ENCODE measurements around the gene ACSL3. TPM values are rescaled to one million over a fixed set of nuclear protein-coding genes. Genes with fewer than 3 reads are reported as not detected.

The ACSL3 gene
- total RNA-seq, 1 experiment from 2014 or later = 100 TPM

DNA sequence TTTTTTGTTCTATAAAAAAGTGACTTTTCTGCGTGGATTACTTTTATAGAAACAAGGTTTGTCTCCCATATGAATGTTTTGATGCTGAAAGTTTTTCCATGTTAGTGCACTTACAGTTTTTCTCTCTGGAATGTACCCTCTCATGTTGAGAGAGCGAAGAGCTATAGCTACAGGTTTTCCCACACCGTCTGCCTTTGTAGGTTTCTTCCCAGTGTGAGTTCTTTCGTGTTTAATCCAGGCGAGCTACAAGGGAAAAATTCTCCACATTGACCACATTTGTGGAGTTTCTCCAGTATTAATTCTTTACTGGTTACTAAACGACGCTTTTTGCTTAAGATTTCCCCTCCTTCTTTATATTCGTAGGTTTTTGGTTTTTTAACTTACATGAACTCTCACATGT is 85.1 kb downstream of the ACSL3 start:
- no peak for TF ChIP-seq ELF4 (CRISPR knock-in tag; IDR thresholded peaks at IDR 0.05; ENCODE audit: low read depth)
- no peak for TF ChIP-seq NR1H2 (CRISPR knock-in tag; IDR thresholded peaks at IDR 0.05)
- TF ChIP-seq, protein P1, sequence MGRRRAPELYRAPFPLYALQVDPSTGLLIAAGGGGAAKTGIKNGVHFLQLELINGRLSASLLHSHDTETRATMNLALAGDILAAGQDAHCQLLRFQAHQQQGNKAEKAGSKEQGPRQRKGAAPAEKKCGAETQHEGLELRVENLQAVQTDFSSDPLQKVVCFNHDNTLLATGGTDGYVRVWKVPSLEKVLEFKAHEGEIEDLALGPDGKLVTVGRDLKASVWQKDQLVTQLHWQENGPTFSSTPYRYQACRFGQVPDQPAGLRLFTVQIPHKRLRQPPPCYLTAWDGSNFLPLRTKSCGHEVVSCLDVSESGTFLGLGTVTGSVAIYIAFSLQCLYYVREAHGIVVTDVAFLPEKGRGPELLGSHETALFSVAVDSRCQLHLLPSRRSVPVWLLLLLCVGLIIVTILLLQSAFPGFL (CRISPR knock-in tag; IDR thresholded peaks at IDR 0.05; ENCODE audit: borderline replicate concordance) = no peak
- no peak for TF ChIP-seq GTF2I (CRISPR knock-in tag; conservative IDR thresholded peaks at IDR 0.05)
- TF ChIP-seq TEAD1 (CRISPR knock-in tag; IDR thresholded peaks at IDR 0.05) = no peak
- ChIA-PET POLR2A (no interaction called here), CTCF (interaction anchor here (0.9 to 1.5 kb wide), 2 partner anchors 14 to 239 kb away, joined by 3 to 5 read pairs; no protein-coding TSS in a partner anchor)
- no peaks in the 10 kb centered on the region; the same call in 1 of the 2 replicates for H3K36me3 Mint-ChIP-seq
- H3K27me3 Mint-ChIP-seq (ENCODE audit: low read depth) = no peaks in the 10 kb centered on the region
- no peak overlapping the region for H3K4me3 Mint-ChIP-seq
- no peak for ATAC-seq
- no peak for DNase-seq (ENCODE audit: low spot score)
- peaks cover 23% of the 10 kb centered on the region for H3K4me1 Mint-ChIP-seq
- H3K9me3 Mint-ChIP-seq = peaks cover 4% of the 10 kb centered on the region; the same call in 1 of the 2 replicates
- peak overlapping the region; percentile 83 for H3K27ac Mint-ChIP-seq

DNA sequence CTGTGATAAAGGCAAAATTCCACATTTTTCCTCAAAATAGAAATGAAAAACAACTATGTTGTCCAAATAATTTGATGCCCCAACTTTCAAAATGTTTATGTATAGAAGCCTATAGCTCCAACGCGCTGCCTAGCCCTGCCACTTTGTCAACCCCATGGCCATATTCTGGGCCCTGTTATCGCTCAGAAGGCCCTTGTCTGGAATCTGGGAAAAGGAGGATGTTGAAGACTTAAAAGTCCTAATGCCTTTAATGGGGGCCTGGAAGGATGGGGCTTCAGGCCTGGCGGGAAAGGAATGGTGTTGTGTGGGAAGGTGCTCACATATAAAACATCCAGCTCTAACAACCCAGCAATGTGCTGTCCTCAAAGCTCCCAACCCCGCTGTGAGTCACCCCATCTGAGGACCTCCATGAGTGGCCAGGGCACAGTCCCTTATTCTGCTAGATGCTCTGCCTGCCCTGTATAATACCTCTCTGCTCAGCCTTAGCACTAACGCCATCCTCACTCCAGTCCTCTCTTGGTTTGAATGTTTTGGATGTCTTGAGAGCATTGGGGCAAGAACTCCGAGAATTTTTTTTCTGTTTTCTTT is 86.0 kb downstream of the ACSL3 start:
- CTCF ChIA-PET = interaction anchor here (0.5 to 1.5 kb wide), 4 partner anchors 13 to 237 kb away, joined by 3 to 5 read pairs (median 4); no protein-coding TSS in a partner anchor
- ATAC-seq (peak; percentile 54), DNase-seq (ENCODE audit: low spot score) (no peak)
- no peaks in the 10 kb centered on the region for H3K27me3 Mint-ChIP-seq (ENCODE audit: low read depth)
- TF ChIP-seq MYBL2 (CRISPR knock-in tag; IDR thresholded peaks at IDR 0.05) = no peak
- peaks cover 23% of the 10 kb centered on the region for H3K4me1 Mint-ChIP-seq
- POLR2A ChIA-PET = interaction anchor here (0.7 kb wide), 1 partner anchor 97 kb away, joined by 4 read pairs; no protein-coding TSS in a partner anchor
- H3K36me3 Mint-ChIP-seq = no peaks in the 10 kb centered on the region
- H3K4me3 Mint-ChIP-seq = no peak overlapping the region
- no peak overlapping the region for H3K27ac Mint-ChIP-seq
- peaks cover 4% of the 10 kb centered on the region; the same call in 1 of the 2 replicates for H3K9me3 Mint-ChIP-seq

DNA sequence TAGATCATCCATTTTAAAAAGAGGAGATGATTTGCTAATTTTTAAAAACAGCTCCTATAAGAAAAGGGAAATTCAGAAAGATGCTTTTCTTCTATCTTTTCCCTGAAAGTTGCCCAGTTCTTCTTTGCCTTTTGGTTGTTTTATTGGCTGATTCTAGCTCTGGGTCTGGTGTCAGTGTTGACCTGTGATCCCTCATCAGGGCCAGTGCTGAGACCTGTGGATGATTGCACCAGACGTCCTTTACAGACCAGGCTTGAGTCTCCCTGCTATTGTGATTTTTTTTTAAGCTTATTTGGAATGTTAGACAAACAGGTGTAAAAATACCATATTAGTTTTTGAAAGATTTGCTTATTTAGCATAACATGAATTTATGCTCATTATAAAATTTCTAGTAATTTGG is 88.2 kb downstream of the ACSL3 start:
- ChIA-PET CTCF (no interaction called here), POLR2A (no interaction called here)
- H3K9me3 Mint-ChIP-seq = peaks cover 9% of the 10 kb centered on the region
- DNase-seq (ENCODE audit: low spot score) = no peak
- H3K27me3 Mint-ChIP-seq (ENCODE audit: low read depth) = no peaks in the 10 kb centered on the region
- no peak for TF ChIP-seq GRHL2 (CRISPR knock-in tag; IDR thresholded peaks at IDR 0.05; ENCODE audit: insufficient replicate concordance, severe bottlenecking)
- TF ChIP-seq, protein P2, sequence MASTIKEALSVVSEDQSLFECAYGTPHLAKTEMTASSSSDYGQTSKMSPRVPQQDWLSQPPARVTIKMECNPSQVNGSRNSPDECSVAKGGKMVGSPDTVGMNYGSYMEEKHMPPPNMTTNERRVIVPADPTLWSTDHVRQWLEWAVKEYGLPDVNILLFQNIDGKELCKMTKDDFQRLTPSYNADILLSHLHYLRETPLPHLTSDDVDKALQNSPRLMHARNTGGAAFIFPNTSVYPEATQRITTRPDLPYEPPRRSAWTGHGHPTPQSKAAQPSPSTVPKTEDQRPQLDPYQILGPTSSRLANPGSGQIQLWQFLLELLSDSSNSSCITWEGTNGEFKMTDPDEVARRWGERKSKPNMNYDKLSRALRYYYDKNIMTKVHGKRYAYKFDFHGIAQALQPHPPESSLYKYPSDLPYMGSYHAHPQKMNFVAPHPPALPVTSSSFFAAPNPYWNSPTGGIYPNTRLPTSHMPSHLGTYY (CRISPR knock-in tag; IDR thresholded peaks at IDR 0.05) = no peak
- H3K36me3 Mint-ChIP-seq = no peaks in the 10 kb centered on the region
- H3K4me3 Mint-ChIP-seq = no peak overlapping the region
- ATAC-seq = no peak
- no peak overlapping the region for H3K27ac Mint-ChIP-seq
- H3K4me1 Mint-ChIP-seq = peaks cover 21% of the 10 kb centered on the region

DNA sequence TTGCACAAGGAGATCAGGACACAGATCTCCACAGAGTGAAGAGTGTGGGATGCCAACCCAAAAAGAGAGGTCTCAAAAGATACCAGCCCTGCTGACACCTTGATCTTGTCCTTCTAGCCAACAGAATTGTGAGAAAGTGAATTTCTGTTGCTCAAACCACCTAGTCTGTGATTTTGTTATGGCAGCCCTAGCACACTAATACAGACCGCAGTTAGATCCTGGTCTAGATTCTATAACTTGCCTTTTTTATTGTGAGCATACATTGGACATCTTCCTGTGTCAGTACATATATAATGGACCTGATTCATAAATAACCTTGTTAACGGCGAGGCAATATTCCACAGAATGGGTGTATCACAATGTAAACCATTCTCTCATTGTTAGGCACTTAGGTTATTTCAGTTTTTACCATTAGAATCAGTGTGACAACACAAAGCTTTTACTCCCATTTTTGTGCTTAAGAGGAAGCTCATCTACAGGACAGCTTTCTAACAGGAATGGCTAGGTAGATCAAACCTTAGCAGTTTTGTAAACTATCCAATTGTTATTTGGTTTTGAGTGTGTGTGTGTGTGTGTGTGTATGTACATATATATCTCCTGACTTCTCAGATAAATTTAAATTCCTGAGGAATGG is 89.0 kb downstream of the ACSL3 start:
- TF ChIP-seq, protein P3, sequence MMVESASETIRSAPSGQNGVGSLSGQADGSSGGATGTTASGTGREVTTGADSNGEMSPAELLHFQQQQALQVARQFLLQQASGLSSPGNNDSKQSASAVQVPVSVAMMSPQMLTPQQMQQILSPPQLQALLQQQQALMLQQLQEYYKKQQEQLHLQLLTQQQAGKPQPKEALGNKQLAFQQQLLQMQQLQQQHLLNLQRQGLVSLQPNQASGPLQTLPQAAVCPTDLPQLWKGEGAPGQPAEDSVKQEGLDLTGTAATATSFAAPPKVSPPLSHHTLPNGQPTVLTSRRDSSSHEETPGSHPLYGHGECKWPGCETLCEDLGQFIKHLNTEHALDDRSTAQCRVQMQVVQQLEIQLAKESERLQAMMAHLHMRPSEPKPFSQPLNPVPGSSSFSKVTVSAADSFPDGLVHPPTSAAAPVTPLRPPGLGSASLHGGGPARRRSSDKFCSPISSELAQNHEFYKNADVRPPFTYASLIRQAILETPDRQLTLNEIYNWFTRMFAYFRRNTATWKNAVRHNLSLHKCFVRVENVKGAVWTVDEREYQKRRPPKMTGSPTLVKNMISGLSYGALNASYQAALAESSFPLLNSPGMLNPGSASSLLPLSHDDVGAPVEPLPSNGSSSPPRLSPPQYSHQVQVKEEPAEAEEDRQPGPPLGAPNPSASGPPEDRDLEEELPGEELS (CRISPR knock-in tag; IDR thresholded peaks at IDR 0.05) = no peak
- TF ChIP-seq SP1 (CRISPR knock-in tag; conservative IDR thresholded peaks at IDR 0.05) (no peak), GRHL2 (CRISPR knock-in tag; IDR thresholded peaks at IDR 0.05; ENCODE audit: insufficient replicate concordance, severe bottlenecking) (no peak), ZNF423 (CRISPR knock-in tag; IDR thresholded peaks at IDR 0.05) (no peak), HMGA2 (CRISPR knock-in tag; IDR thresholded peaks at IDR 0.05) (no peak), CBFB (CRISPR knock-in tag; IDR thresholded peaks at IDR 0.05; ENCODE audit: low read depth) (no peak), FOXP1 (CRISPR knock-in tag; IDR thresholded peaks at IDR 0.05; ENCODE audit: borderline replicate concordance) (no peak)
- TF ChIP-seq, protein P4, sequence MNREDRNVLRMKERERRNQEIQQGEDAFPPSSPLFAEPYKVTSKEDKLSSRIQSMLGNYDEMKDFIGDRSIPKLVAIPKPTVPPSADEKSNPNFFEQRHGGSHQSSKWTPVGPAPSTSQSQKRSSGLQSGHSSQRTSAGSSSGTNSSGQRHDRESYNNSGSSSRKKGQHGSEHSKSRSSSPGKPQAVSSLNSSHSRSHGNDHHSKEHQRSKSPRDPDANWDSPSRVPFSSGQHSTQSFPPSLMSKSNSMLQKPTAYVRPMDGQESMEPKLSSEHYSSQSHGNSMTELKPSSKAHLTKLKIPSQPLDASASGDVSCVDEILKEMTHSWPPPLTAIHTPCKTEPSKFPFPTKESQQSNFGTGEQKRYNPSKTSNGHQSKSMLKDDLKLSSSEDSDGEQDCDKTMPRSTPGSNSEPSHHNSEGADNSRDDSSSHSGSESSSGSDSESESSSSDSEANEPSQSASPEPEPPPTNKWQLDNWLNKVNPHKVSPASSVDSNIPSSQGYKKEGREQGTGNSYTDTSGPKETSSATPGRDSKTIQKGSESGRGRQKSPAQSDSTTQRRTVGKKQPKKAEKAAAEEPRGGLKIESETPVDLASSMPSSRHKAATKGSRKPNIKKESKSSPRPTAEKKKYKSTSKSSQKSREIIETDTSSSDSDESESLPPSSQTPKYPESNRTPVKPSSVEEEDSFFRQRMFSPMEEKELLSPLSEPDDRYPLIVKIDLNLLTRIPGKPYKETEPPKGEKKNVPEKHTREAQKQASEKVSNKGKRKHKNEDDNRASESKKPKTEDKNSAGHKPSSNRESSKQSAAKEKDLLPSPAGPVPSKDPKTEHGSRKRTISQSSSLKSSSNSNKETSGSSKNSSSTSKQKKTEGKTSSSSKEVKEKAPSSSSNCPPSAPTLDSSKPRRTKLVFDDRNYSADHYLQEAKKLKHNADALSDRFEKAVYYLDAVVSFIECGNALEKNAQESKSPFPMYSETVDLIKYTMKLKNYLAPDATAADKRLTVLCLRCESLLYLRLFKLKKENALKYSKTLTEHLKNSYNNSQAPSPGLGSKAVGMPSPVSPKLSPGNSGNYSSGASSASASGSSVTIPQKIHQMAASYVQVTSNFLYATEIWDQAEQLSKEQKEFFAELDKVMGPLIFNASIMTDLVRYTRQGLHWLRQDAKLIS (CRISPR knock-in tag; IDR thresholded peaks at IDR 0.05; ENCODE audit: borderline replicate concordance) = no peak
- Mint-ChIP-seq H3K27me3 (ENCODE audit: low read depth) (no peaks in the 10 kb centered on the region), H3K9me3 (peaks cover 9% of the 10 kb centered on the region), H3K27ac (no peak overlapping the region), H3K4me3 (no peak overlapping the region), H3K4me1 (peaks cover 14% of the 10 kb centered on the region), H3K36me3 (no peaks in the 10 kb centered on the region)
- CTCF ChIA-PET = interaction anchor here (0.6 to 1.0 kb wide), 2 partner anchors 11 to 44 kb away, joined by 3 read pairs; no protein-coding TSS in a partner anchor
- no peak for DNase-seq (ENCODE audit: low spot score)
- ATAC-seq = no peak
- POLR2A ChIA-PET = interaction anchor here (0.6 kb wide), 1 partner anchor 232 kb away, joined by 3 read pairs; no protein-coding TSS in a partner anchor

Data from WTC11 (cell line).